GM18858 (cell line): ENCODE data around the gene COMT.

Experiments
- ATAC-seq: cut with Tn5 transposase; IDR thresholded peaks from one replicate; pipeline ENCODE4 v1.9.1; 2021; ENCODE audit not compliant: unreplicated experiment

Gene COMT

DNA sequence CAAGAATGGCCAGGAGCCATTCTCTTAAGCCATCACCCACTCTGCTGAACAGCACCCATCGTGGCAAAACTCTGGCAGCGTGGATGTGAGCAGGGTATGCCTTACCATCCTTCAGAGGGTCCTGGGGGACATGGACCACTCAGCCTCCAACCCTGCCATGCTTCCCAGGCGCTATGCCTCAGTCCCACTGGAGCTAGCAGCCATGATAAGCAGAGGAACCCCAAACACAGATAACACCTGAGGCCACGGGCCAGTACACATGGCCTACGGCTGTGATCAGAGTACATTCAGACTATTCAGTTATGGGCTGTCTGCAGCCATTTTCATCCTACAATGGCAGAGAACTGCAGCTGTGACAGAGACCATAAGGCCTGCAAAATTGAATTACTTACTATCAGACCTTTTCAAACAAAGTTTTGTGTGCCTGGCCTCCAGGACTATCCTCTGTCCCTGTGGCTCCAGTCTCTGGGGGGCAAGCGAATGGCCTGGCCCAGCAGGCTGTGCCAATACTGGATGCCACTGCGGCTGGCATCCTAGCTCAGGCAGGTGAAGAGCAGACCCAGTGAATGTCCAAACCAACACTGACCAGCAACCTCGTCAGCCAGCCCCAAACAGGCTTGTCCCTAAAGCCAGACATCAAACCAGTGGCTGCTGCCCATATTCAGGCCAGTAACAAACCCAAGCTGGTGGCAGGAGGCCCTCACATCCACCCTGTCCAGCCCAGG, 68.2 kb downstream of the COMT start:
- ATAC-seq, result no peak

DNA sequence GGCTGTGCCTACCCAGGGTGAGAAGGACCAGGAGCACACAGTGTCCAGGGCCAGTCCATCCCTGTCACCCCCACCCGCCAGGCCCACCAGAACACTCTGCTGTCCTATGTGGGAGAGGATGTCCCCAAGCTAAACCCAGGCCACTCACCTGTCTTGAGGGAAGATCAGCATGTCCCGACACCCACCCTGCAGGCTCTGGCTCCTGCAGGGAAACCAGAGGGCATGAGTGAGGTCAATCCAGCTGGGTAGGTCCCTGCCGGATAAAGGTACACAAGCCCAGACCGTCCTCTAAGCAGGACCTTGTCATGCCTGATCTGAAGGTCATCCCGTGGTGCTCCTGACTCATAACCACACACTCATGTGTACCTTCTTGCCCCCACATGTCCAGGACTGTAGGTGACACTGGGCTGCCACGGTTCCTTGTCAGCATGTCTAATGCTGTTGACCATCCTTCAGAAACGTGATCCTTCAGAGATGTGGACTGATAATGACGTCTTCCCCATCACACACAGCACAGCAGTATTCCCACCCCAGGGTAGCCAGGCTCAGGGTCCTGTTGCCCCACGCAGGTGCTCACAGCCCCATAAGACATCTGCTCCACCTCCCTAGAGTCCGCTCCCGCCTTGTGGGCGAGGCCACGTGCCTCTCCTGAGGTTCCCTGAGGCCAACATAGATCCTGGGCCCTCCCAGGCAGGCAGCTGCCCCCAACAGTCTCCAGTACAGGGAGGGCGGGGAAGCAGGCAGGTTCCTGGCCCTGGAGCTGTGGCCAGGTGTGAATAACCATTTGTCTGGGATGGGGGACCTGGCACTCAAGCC, 68.9 kb downstream of the COMT start:
- ATAC-seq, result no peak

DNA sequence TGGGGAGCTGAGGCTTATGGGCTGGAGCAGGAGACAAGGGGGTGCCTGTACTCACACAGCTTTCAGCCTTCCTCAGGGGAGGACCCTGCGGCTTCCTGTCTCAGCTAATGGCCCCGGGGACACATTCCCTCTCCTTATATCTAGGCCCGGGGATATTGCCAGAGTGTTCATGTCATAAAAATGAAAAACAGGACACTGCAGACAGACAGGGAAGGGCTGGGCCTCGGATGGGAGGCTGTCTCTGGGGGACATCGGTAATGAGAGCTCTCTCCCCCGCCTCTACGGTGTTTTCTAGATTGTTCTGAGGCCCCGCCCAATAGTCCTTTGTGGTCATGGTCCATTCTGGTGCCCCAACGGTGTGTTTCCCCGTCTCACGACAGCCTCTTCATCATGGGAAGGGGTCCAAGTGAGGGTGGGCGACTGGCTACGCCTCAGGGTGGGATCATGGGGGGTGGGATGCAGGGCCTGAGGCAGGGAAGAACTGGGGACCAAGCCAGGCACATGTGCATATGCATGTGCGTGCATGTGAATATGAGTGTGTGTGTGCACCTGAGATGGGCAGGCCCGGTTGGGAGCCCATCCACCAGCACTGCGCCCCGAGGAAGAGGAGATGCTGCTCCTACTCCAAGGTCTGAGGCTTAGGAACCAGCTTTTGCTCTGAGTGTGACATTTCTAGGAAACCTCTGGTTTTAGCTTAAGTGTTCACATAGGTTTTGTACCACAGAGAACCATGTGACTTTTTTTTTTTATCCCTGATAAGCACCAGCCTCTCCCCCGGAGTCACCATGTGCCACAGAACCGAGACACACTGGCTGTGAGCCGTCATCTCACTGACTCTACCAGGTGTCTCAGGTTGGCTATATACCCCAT, 69.8 kb downstream of the COMT start:
- no peak for ATAC-seq

DNA sequence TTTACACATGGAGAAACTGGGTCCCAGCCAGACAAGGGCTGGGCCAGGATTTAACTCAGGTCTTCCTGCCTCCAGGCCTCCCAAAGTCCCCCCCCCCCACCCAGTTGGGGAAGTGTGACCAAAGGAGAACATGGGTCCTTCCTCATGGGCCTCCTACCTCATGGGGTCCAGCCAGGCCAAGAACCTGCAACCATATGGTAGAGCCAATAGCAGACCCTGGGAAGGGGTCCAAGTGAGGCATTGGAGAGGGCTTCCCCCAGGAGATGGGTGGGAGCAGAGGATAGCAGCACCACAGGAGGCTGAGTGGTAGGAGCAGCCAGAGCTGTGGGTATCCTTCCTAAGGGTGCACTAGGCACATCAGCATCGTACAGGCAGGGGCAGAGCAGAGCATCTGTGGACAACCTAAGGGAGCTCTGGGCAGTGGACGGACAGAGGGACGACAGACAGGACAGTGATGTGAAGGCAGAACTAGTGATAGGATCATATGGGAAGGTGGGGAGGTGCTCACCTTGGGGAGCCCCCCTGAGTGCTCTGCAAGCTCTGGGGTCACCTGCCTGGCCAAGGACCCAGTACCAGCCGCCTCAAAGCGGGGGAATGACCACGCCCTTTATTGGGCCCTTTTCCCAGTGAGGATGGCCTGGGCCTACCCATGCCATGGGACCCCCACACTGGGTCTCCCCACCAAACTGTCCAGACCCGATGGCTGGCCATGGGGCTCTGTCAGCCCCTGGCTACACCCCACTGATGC, 70.6 kb downstream of the COMT start:
- ATAC-seq, result no peak

DNA sequence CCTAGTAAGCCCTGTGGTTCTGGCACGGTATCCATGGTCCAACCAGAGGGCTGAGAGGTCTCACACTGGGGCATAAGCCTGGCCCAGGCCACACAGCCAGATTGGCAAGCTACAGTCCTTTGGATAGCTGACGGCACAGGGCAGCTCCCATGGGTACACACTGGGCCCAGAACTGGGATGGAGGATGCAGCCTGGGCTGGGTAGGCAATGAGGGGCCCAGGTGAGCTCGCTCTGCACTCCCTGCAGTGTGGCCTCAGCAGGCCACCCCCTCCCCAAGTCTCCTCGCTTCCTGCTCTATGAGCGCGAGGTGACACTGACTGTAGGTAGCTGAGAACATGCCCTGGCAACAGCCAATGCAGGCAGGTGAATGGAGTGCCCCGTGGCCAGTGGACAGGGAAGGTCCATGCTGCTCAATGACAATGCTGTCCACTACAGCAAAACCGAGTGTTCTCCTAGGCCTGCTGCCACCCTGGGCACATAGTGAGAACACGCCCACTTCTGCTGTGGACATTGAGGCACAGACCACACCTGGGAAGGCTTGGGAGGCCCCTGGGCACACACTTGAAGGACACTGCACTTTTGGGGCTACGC, 71.3 kb downstream of the COMT start:
- ATAC-seq, result no peak

DNA sequence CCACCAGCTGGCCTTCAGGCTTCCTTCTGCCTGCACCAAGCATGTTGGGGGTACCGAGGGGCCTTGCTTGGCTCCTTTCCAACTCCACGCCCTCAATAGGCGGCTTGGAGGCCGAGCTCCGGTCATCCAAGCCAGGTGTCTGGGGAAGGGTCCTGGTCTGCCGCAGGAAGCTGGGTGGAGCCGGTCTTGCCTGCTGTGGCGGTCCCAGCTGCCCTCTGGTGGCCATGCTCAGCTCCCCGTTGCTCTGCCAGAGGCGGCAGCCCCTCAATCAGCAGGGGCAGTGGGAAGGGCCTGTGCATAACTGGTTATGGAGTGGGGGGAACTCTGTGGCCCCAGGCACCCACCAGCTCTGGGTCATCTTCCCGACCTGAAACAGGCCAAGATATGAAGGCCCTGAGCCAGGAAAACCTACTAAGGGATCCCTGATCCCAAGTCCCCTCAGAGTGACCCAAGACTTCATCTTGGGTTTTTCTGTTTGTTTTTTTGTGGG, 71.9 kb downstream of the COMT start:
- ATAC-seq, result no peak

DNA sequence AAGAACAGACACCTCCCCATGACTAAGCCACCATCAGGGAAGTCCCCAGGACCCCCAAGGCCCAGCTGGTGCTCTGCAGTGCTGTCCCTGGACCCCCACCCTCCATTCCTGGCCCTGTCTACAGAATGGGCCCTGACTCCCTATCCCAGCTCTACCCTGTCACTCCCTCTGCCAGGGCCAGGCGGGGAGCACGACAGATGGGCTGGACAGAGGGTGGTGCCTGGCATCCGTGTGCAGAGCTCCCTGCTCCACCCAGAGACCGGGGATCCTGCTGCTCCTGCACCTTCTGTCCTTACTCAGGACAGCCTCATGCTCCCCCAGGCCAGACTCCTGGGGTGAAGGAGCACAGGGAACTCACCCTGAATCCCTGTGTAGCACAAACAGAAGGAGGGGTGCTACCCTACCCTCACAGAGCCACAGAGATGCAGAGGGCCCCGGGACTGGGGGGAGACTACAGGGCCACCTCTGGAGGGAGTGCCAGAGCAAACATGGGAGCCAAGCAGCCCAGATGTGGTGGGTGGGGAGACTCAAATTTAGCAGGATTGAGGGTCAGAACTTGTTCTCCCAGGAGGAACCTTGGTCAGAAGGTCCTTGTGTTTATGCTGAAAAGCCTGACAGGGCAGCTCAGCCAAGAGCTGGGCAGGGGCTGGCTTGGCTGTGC, 73.1 kb downstream of the COMT start:
- no peak for ATAC-seq

DNA sequence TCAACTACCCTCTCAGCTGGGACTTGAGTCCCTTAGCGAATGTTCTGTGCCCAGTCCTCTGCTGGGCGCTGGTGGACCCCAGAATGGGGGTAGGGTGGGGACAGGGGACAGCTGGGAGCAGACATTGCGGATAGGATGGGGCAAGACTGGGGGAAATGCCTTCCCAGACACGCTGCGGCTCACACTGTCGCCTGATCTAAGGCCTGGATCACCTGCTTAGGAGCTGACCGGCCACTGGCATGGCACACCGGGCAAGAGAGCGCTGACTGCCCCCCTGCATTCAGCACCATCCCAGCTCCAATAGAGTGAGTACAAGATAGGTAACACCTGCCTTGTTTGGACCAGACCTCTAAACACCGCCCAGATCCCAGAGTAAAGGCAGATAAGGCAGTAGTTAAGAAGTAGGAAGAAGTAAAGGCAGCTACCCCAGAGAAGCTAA, 73.6 kb downstream of the COMT start:
- ATAC-seq, result no peak

DNA sequence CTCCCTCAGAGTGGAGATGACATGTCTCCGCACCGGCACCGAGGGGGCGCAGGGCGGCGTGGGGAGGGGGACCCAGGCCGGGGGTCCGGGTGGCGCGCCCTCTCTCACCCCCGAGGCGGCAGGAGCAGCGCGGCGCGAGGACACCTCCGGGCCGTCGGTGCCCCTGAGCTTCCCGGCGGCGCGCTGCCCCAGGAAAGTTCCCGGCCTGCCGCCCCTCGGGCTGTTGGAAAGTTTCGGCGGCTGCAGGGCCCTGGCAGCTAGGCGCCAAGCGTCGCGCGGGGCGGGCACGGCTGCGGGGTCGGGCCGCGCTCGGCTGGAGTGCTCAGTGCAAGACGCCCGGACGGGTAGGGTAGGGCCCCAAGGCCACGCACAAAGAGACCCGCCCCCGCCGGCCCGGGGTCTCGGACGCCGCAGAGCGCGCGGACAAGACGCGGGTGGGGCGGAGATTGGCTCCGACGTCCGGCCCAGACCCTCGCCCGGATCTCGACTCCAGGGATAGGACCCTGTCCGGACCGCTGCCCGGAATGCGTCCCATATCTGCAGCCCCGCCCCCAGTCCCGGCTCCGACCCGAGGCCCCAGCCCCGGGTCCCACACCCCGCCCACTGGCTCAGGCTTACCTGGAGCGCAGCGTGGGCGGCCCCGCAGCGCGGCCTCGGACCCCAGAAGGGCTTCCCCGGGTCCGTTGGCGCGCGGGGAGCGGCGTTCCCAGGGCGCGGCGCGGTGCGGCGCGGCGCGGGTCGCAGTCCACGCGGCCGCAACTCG, 74.6 kb downstream of the COMT start:
- no peak for ATAC-seq

DNA sequence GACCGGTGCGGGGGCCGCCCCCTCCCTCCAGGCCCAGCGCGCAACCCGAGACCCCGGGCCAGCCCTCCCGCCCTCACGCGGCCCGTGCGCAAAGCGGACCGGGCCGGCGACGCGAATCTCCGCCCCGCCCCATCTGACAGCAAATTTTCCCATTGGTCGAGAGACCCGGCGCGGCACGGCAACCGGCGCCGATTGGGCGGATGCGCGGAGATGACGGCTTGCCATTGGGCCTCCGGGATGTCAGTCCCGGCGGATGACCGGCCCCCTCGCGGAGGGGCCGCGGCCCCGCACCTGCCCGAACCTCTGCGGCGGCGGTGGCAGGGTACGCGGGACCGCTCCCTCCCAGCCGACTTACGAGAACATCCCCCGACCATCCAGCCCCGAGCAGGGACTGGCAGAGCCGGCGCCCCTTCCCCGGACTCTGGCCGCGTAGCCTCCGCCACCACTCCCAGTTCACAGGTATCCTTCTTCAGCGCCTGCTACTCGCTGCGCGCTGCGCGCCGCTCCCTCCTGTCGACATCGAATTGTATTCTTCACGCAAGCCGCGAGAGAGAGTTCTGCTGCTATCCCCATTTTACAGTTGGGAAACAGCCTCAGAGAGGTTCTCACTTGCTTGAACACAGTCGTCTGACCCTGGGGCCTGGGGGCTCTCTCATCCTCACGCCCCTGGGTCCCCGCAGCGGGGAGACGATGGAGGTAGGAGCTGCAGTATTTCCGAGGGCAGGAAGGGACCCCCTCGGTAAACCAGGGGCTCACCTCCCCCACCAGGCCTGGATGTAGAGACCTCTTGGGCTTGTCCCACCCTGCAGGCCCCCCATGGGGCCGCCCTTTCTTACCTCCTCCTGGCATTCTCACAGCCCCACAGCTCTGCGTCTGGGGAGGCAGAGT, 75.4 kb downstream of the COMT start, which contains the start of gene ARVCF:
Gene ARVCF (minus strand): TSS at position 90 of the 888 bp plus-strand sequence. CDS start 26,029 bp downstream, outside the sequence.
- ATAC-seq, result no peak

DNA sequence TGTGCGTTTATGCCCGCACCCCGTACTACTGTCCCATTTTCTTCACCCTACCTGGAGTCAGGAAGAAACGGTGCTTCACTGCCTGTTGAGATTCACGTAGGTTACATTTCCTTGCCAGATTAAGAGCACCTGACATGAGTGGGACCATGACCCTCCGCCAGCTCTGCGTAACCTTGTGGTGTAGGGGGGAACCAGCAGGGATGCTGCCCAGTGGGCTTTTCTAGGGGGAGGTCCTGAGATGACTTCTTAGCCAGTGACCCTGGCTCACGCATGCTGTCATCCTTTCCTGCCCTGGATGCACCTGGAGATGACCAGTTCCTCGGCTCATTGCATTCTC, 76.0 kb downstream of the COMT start:
- no peak for ATAC-seq

DNA sequence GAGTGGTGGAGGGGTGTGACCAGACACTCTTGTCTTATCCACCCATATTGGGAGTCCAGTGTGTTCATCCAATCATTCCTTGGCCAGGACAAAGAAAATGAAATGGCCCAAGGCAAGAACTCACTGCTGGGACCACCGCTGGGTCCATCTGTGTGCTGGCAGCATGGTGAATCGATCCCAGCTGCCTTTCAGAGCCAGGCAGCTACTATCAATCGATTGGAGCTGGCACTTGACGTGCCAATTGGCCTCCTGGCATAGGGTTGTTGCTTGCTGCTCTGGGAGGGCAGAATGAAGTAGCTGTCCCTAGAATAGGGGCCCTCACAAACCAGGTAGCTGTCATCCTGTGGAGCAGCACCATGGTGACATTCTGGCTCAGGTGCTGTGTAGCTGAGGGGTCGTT, 76.4 kb downstream of the COMT start:
- ATAC-seq, result no peak
